PFSK-1 (cell line): Measurements from ENCODE around the gene TMTC3.

Experiments
- FOXP2 ChIP-seq: optimal IDR thresholded peaks from 2 replicates; pipeline ENCODE3; 2011; ENCODE audit warnings: borderline replicate concordance, control low read depth, inconsistent platforms; ENCODE audit not compliant: insufficient read depth; ENCODE audit errors: extremely low read length, extremely low read depth
- POLR2AphosphoS5 ChIP-seq: IDR thresholded peaks from 2 replicates; pipeline ENCODE4 v1.6.1; 2012; ENCODE audit warnings: low read depth, mild to moderate bottlenecking, control low read depth, low read length, moderate library complexity
- SIN3A ChIP-seq: IDR thresholded peaks from 2 replicates; pipeline ENCODE4 v1.6.1; 2012; ENCODE audit warnings: mild to moderate bottlenecking, low read length, moderate library complexity, borderline replicate concordance; ENCODE audit not compliant: insufficient read depth
- TAF1 ChIP-seq: IDR thresholded peaks from 2 replicates; pipeline ENCODE4 v1.6.1; 2012; ENCODE audit warnings: low read length, control low read depth, borderline replicate concordance; ENCODE audit not compliant: insufficient read depth
- TF ChIP-seq, protein P1 (sequence below), 2 experiments: IDR thresholded peaks; 2 replicates each; pipeline versions ENCODE4 v1.6.1 to v1.8.0; 2011 to 2012; ENCODE audit warnings: low read depth in 2 of 2, low read length in 2 of 2, control low read depth in 1 of 2, inconsistent platforms in 1 of 2, mild to moderate bottlenecking in 1 of 2, moderate library complexity in 1 of 2; ENCODE audit not compliant: insufficient read depth in 1 of 2

Gene TMTC3

DNA sequence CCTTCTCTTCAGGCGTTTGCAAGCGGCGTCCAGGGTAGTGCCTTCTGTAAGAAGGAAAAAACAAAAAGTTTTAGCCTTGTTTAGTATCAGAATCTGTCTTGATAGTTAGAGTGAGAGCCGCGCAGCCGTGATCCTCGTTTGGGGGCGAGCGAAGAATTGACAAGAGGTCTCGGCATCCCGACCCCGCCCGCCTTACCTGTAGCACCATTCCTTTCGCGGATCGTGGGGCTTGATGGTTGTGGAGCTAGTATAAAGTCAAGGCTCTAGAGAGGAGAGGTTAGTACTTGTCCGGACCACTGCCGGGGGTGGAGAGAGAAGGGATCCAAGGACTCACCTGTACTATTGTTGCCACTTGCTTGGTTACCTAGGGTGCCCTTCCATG is 494 bp downstream of the TMTC3 start:
- TF ChIP-seq FOXP2 (no peak), POLR2AphosphoS5 (no peak), TAF1 (no peak), SIN3A (no peak)
- TF ChIP-seq, protein P1, sequence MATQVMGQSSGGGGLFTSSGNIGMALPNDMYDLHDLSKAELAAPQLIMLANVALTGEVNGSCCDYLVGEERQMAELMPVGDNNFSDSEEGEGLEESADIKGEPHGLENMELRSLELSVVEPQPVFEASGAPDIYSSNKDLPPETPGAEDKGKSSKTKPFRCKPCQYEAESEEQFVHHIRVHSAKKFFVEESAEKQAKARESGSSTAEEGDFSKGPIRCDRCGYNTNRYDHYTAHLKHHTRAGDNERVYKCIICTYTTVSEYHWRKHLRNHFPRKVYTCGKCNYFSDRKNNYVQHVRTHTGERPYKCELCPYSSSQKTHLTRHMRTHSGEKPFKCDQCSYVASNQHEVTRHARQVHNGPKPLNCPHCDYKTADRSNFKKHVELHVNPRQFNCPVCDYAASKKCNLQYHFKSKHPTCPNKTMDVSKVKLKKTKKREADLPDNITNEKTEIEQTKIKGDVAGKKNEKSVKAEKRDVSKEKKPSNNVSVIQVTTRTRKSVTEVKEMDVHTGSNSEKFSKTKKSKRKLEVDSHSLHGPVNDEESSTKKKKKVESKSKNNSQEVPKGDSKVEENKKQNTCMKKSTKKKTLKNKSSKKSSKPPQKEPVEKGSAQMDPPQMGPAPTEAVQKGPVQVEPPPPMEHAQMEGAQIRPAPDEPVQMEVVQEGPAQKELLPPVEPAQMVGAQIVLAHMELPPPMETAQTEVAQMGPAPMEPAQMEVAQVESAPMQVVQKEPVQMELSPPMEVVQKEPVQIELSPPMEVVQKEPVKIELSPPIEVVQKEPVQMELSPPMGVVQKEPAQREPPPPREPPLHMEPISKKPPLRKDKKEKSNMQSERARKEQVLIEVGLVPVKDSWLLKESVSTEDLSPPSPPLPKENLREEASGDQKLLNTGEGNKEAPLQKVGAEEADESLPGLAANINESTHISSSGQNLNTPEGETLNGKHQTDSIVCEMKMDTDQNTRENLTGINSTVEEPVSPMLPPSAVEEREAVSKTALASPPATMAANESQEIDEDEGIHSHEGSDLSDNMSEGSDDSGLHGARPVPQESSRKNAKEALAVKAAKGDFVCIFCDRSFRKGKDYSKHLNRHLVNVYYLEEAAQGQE (IDR thresholded peaks at IDR 0.05; ENCODE audit: insufficient read depth in 1 of 2, low read depth in 2 of 2, low read length in 2 of 2) = no peak

DNA sequence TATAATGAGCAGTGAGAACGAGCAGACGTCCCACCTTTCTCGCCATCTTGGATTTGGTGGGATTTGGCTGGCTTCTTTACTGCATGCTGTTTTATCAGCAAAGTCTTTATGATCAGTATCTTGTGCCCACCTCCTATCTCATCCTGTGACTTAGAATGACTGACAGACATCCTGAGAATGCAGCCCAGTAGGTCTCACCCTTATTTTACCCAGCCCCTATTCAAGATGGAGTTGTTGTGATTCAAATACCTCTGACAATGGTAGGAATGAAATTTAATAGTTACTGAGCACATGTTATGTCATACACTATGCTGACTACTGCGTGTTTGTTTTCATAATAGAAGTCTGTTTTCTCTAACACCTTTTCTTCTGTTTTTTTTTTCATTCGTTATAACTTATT is 1.9 kb downstream of the TMTC3 start:
- TF ChIP-seq TAF1 (no peak), POLR2AphosphoS5 (no peak)
- TF ChIP-seq, protein P1 (IDR thresholded peaks at IDR 0.05; ENCODE audit: insufficient read depth in 1 of 2, low read depth in 2 of 2, low read length in 2 of 2) = no peak

DNA sequence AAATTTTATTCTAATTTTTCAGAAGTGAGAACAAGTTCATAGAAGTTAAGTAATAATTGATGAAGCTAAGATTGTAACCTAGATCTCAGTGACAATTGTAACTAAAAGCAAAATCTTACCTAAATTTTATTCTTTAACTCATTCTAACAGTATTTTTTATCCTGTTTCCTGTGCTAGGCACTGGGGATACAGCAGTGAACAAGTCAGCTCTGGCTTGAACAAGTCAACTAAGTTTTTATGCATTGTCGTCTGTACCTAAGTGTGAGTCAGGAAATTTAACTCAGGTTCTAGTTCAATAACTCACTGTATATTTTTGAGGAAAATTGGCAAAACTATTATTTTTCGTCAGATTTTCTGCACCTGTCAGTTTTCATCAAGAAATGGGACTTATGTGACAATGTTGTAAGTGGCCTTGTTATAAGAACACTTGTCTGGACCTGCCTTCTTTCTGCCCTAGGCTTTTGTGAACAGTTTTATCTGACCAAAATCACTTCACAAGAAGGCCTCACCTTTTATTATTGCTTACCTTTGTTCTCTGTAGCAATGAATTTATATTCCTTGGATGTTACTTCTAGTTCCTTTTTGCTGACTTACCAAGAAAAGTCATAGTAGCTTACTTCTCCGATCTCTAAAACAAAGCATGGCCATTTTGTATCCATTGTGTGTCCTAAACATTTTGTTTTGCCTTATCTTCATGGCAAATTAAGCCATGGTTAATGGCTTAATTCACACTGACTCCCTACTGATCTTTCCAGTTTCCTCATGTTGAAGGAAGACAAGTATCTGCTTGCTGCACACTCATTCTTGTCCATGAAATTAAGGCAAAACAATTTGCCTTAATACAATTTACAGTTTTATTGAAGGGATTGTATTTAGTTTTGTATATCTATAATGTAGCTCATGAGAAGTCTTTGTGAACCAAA is 2.7 kb downstream of the TMTC3 start:
- no peak for TF ChIP-seq TAF1
- TF ChIP-seq FOXP2 = no peak
- TF ChIP-seq, protein P1 (IDR thresholded peaks at IDR 0.05; ENCODE audit: insufficient read depth in 1 of 2, low read depth in 2 of 2, low read length in 2 of 2) = no peak
- TF ChIP-seq POLR2AphosphoS5 = no peak
- TF ChIP-seq SIN3A = no peak

DNA sequence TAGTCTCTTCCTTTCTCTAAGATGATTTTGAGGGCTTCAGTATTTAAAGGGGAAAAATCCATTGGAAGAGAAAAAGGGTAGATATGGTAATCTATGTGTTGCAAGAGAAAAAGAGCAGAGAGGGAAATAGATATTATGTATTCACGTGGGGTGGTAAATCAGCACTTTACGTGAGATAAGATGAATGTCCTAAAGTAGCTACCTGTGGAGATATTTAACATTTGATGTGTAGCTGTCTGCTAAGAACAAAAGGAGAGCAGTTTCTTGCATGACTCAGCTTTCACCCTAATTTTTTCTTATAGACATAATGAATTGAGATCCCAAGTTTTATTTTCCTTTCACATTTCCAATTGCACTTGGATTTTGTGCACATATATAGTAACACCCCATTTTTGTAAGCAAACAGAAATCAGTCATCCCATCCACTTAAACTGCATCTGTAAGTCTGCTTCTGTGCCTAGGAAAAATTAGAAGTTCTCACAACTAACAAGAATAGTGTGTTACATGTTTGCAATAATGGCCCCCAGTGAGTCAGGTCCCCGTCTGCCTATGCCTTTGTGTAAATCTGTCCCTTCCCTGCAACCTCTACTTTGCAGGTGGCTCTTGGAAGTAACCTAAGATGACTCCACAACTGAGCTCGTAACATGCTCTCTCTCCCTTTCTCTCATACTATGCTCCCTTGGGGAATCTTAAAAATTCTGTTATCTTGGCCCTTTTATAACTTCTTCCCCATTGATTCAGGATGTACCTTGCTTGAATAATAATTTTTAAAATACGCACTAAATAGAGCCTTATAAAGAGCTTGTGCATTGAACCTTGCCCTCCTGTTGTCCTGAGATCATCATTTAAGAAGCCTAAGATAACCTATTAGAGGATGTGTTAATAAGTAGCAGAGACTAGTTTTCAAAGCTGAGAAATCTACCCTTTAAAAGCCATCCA is 3.7 kb downstream of the TMTC3 start:
- no peak for TF ChIP-seq FOXP2

DNA sequence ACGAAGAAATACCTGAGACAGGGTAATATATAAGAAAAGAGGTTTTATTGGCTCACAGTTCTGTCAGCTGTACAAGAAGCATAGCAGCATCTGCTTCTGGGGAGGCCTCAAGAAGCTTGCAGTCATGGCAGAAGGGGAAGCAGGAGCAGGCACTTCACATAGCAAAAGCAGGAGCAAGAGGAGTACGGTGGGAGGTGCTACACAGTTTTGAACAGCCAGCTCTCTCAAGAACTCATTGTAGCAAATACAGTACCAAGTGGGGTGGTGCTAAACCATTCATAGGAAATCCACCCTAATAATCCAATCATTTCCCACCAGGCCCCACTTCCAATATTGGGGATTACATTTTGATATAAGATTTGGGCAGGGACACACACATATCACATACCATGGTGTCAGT is 8.0 kb downstream of the TMTC3 start:
- TF ChIP-seq POLR2AphosphoS5 = no peak
- TF ChIP-seq TAF1 = no peak
- no peak for TF ChIP-seq FOXP2
- TF ChIP-seq, protein P1 (IDR thresholded peaks at IDR 0.05; ENCODE audit: insufficient read depth in 1 of 2, low read depth in 2 of 2, low read length in 2 of 2) = no peak
- no peak for TF ChIP-seq SIN3A
